Pons (tissue), 1 donor: ENCODE data around the gene TOGARAM1.

Experiments used
- DNase-seq: peaks from one replicate; pipeline ENCODE4 v3.0.0-alpha.2; 2016; ENCODE audit warnings: low spot score

The TOGARAM1 gene, protein sequence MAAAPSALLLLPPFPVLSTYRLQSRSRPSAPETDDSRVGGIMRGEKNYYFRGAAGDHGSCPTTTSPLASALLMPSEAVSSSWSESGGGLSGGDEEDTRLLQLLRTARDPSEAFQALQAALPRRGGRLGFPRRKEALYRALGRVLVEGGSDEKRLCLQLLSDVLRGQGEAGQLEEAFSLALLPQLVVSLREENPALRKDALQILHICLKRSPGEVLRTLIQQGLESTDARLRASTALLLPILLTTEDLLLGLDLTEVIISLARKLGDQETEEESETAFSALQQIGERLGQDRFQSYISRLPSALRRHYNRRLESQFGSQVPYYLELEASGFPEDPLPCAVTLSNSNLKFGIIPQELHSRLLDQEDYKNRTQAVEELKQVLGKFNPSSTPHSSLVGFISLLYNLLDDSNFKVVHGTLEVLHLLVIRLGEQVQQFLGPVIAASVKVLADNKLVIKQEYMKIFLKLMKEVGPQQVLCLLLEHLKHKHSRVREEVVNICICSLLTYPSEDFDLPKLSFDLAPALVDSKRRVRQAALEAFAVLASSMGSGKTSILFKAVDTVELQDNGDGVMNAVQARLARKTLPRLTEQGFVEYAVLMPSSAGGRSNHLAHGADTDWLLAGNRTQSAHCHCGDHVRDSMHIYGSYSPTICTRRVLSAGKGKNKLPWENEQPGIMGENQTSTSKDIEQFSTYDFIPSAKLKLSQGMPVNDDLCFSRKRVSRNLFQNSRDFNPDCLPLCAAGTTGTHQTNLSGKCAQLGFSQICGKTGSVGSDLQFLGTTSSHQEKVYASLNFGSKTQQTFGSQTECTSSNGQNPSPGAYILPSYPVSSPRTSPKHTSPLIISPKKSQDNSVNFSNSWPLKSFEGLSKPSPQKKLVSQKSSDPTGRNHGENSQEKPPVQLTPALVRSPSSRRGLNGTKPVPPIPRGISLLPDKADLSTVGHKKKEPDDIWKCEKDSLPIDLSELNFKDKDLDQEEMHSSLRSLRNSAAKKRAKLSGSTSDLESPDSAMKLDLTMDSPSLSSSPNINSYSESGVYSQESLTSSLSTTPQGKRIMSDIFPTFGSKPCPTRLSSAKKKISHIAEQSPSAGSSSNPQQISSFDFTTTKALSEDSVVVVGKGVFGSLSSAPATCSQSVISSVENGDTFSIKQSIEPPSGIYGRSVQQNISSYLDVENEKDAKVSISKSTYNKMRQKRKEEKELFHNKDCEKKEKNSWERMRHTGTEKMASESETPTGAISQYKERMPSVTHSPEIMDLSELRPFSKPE (N-terminal part only)

GRCh38 chr14:44961554-44962333, at the start of gene TOGARAM1, which contains the start of gene KLHL28:
TSS of gene TOGARAM1 (plus strand) at chr14:44962190. CDS start at chr14:44962422, 232 bp downstream.
TSS of gene KLHL28 (minus strand) at chr14:44961947. CDS start at chr14:44945928, 16,019 bp downstream.
- DNase-seq, result peak; percentile 100

DNA sequence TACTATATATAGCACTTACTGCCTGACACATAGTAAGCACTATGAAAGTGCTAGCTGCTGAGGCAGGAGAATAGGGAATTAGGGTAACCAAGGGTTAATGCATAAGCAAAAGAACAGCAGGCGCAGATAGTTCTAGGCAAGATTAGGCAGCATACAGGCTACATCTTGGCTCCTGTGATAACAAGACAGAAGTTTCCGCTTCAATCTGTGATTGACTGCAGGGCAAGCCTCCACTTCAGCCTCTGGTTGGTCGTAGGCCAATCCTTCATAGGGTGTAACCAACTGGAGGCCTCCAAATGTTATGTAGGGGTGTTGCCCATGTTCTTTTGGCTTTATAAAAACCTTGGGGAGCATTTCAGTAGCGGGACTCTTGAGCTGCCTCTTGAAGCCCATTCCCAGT, 47.1 kb upstream of the TOGARAM1 start:
- DNase-seq, result peak; percentile 30

DNA sequence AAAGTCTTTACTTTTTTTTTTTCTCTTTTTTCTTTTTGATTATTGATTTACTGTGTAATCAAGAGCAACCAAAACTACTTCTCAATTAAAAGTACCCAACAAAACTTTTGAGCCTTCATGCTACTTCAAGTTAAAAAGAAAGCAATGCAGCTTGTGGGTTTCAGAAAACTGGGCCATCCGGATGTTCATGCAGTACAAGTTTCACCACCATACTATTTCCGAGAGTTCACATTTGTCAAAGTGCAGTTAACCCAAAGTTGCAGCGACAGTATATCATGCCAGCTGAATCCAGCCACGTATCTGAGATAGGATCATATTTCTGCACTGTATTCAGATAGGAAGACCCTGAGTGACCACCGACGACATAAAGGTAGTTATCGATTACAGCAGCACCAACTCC, 33.2 kb upstream of the TOGARAM1 start:
- DNase-seq, result no peak

GRCh38 chr14:44935155-44935554, 26.8 kb upstream of the TOGARAM1 start:
- DNase-seq, result no peak

DNA sequence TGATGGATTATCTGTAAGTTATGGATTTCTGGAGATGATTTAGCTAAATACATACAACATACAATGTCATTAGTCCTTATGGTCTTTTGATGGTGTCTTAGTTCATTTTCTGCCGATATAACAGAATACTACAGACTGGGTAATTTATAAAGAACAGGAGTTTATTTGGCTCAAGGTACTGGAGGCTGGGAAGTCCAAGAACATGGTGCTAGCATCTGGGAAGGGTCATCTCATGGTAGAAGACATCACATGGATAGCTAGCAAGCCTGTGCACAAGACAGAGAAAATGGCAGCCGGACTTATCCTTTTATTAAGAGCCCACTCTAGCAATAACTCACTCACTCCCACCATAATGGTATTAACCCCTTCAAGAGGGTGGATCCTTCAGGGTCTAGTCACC, 24.4 kb upstream of the TOGARAM1 start:
- no peak for DNase-seq

- no peak for DNase-seq
These were observed 21.8 kb upstream of the TOGARAM1 start for GRCh38 chr14:44940211-44940610.

DNA sequence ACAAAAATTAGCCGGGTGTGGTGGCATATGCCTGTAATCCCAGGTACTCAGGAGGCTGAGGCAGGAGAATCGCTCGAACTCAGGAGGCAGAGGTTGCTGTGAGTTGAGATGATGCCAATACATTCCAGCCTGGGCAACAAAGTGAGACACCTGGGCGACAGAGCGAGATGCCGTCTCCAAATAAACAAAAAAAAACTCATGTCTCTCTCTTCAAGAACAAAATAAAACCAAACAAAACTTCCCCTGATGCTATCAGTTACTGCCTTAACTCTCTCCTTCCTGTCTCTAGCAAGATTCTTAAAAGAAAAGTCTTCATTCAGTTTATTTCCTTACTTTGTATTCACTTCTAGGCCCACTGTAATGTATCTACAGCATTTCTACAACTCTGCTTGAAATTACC, 21.0 kb upstream of the TOGARAM1 start:
- DNase-seq, result no peak

DNA sequence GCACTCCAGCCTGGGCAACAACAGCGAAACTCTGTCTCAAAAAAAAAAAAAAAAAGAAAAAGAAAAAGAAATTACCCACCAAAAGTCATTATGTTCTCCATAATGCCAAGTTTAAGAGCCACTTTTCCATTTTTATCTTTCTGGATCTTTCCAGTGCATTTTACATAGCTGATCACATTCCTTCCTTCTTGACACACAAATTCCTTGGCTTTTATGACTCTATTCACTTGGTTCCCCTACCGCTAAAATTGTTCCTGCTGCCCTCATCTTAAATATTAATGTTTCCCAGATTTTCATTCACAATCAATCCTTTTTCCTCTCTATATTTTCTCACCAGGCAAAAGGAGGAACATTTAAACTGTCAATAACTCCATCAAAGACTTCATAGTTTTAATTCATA, 20.4 kb upstream of the TOGARAM1 start:
- DNase-seq, result no peak

DNA sequence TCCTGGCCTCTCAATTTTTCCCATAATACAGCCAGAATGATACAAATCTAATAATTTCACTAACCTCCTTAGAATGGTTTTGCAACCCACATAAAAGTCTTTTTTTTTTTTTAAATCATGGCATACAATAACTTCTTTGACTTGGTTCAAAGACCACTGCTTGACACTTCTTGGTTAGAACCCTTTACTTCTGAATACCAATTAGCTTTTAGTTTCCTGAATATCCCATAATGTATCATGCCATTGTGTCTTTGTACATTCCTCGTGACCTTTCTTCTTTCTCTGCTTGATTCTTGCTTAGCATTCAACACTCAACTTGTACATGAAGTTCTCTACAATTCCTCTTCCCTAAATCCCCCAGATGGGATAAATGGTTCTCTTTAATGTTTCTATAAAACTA, 19.6 kb upstream of the TOGARAM1 start:
- no peak for DNase-seq

DNA sequence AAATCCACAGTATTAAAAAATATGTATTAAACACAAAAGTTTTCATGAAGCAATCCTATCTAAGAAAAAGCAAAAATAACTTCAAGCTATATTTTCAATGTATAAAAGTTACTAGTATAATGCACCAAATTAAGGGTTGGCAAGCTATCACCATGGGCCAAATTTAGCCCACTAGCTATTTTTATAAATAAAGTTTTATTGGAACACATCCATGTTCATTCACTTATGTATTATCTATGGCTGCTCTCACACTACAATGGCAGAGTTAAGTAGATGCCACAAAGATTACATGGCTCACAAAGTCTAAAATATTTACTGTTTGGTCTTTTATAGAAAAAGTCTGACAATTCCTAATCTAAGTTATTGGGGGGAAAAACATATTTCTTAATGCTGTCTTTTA, 17.9 kb upstream of the TOGARAM1 start:
- DNase-seq, result no peak

DNA sequence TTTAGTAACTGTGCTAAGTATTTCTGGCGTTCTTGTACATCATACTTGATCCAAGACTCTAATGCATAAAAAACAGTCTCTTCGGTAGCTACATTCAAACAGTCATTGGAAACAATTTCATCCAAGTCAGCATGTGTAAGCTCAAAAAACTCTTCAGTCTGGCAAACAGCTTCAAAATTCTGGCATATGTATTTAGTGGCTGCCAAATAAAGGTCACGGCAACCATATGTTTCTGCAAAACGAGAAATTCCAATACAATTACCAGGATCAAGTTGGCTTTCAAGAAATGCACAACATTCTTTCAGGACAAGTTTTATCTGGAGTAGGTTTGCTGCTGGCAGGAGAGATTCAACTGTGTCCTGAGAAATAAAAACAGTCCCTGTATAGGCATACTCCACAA, 16.7 kb upstream of the TOGARAM1 start:
- no peak for DNase-seq

DNA sequence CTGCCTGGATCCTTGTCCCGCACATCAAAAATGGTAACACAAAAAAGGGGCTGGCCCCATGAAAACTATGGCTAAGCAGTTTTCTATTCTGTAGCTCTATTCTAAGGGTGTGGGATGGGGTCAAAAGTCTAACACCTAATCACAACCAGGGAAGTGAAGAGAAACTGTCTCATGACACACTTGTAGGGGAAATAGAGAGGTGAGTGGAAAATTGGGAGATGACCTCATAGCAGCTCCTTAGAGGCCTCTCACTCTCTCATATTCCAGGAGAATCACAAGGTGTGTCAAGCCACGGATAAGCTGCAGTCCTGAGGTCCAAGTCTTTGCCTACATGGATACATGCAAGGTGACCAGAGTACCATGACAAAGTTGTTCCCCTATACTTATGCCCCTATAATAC, 10.9 kb upstream of the TOGARAM1 start:
- DNase-seq, result no peak

- no peak for DNase-seq
These were observed 9.4 kb upstream of the TOGARAM1 start for GRCh38 chr14:44952391-44953110.

DNA sequence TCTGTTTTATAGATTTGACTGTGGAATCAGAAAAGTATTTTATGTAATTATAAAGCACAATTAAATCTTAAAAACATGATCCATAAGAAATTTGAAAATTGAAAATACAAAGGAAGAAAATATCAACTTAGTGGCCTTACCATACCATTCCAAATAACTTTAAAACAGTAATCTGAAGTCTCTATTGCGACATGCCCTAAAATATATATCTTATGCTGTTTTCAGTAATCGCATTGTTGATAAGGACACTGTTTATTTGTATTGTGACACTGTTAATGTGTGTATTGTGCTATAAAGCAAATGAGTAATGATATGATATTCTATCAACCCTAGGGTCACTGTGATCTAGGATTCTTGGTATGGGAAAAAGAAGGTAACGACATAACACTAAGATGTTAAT, 7.2 kb upstream of the TOGARAM1 start:
- DNase-seq, result no peak

GRCh38 chr14:44955528-44955927, 6.5 kb upstream of the TOGARAM1 start:
- no peak for DNase-seq

GRCh38 chr14:44956866-44957265, 5.1 kb upstream of the TOGARAM1 start:
- DNase-seq, result no peak

DNA sequence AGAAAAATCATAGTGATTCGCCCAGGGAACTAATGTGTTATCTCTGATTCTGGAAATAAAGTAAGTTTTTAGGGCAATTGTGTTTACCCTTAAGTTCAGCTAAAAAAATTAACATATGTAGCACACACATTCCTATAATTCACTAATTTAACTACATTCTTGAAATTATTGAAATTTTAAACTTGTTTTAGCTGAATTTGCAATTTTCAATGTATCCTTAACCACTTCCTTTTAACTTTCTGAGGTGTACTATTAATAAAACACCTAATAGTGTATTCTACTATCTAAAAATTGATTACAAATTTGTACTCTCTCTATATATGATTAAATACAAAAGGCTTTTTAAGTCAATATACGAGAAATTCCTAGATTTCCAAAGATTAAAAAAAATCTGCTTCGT, 2.5 kb upstream of the TOGARAM1 start:
- DNase-seq, result no peak

- DNase-seq, result no peak
These were observed 1.8 kb upstream of the TOGARAM1 start for GRCh38 chr14:44960146-44960545.

GRCh38 chr14:44960646-44961045, 1.3 kb upstream of the TOGARAM1 start:
- no peak for DNase-seq

- peak; percentile 67 for DNase-seq
These were observed 838 bp upstream of the TOGARAM1 start for GRCh38 chr14:44961151-44961553.
